GM19238 (cell line): ENCODE results near the gene TBC1D28.
"Not testable (repeated sequence)": the region's sequence is repeated elsewhere in the genome, so short reads cannot be mapped to it uniquely, and the experiment has no call there.

Source experiments
- DNase-seq: peaks from one replicate; pipeline ENCODE4 v3.0.0; 2011; ENCODE audit warnings: low spot score; ENCODE audit not compliant: insufficient read length

The TBC1D28 gene

DNA sequence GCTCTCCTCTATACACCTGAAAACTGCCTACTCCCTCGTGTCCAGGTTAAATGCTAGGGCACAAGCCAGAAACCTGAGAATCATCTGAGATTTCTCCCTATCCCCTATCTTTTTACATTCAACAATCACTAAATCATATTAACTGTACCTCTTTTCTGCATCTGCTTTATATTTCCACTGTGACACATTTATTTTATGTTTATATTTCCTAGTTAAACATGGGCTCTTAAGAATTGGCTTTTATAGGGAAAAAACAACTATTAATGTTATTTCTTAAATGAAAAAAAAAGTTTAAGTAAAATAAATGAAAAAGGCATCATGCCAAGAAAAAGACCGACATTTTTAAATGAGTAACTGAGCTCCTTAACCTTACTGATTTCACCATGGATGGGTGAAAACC, 26.6 kb downstream of the TBC1D28 start:
- DNase-seq: not testable (repeated sequence)

DNA sequence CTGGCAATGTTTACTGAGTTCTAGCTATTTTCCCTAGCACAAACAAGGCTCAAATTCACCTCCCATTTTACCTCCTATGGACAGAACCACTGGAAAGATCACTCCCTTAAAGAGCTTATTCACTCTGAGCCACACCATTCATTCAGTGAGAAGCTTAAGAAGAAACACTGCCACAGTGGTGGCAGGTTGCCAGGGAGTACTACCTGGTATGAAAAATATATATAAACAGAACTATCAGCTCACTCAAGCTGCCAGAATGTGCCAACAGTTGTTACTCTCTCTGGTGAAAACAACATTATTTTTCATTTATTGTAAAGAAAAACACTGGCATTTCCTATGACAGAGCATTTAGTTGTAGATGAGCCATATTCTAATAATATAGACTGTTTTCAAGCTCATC, 31.2 kb downstream of the TBC1D28 start:
- not testable (repeated sequence) for DNase-seq

DNA sequence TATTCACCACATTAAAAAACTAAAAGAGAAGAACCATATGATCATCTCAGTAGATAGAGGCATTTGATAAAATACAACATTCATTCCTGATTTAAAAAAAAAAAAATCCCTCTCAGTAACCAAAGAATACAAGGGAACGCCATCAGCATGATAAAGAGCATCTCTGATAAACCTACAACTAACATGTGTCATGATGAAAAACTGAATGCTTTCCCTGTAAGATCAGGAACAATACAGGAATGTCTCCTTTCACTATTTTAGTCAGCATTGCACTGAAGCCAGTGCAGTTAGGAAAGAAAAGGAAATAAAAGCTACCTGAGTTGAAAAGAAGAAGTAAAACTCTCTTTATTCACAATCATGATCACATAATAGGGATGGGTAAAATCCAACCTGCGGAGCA, 51.1 kb downstream of the TBC1D28 start:
- DNase-seq: not testable (repeated sequence)
